Esophagus squamous epithelium (tissue), 4 donors: ENCODE results near the gene PIAS4.

Experiments
- POLR2A ChIP-seq, 4 donors: fragments of 450-650 bp; IDR thresholded peaks; one replicate each; pipeline ENCODE4 v1.6.1; 2017; ENCODE audit warnings: antibody characterized with exemption in 4 of 4, mild to moderate bottlenecking in 4 of 4, moderate library complexity in 3 of 4
- TF ChIP-seq, protein P1 (sequence below), 6 experiments: fragments of 450-650 bp in 4 of 6; fragments of 200-600 bp in 2 of 6; sonication (generic) in 2 of 6; IDR thresholded peaks; one replicate each; pipeline ENCODE4 v1.5.1; 2016 to 2019; ENCODE audit warnings: antibody characterized with exemption in 6 of 6, mild to moderate bottlenecking in 4 of 6, moderate library complexity in 4 of 6

DNA sequence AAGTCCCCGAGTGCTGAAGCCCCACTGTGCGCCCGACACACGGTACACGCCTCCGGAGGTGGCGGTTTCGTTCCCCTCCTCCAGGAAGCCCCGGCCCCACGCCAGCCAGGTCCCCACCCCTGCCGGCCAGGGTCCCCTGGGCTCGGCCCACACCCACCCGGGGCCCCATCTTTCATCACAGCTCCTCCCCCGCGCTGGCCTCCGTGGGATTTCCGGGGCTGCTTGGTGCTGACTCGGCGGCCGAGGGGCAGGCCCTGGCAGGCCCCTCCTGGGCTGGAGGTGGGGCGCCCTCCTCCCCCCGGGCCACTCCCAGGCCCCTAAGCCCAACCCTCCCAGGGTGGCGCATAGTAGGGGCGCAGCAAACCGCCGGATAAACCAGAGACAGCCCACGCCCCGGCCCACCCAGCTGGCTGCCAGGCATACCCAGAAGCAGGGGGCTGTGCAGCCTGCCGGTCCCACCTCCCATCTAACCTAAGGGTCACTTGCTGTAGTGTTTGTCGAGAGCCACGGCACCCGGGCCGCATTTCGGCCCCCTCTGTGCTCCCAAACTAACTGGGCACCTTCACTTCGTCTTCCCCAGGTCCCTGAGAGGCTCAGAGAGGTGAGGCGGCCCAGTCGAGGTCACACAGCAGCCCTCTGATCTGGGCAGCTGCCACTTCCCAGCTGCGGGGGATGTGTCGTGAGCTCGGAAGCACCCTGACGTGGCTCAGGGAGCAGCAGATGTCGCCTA lies 52.5 kb downstream of the PIAS4 start:
- TF ChIP-seq, protein P1, sequence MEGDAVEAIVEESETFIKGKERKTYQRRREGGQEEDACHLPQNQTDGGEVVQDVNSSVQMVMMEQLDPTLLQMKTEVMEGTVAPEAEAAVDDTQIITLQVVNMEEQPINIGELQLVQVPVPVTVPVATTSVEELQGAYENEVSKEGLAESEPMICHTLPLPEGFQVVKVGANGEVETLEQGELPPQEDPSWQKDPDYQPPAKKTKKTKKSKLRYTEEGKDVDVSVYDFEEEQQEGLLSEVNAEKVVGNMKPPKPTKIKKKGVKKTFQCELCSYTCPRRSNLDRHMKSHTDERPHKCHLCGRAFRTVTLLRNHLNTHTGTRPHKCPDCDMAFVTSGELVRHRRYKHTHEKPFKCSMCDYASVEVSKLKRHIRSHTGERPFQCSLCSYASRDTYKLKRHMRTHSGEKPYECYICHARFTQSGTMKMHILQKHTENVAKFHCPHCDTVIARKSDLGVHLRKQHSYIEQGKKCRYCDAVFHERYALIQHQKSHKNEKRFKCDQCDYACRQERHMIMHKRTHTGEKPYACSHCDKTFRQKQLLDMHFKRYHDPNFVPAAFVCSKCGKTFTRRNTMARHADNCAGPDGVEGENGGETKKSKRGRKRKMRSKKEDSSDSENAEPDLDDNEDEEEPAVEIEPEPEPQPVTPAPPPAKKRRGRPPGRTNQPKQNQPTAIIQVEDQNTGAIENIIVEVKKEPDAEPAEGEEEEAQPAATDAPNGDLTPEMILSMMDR (IDR thresholded peaks at IDR 0.05), result no peak
- TF ChIP-seq POLR2A (IDR thresholded peaks at IDR 0.05), result no peak
